GM18517 (cell line): ENCODE data around the gene NLGN4Y.
"Not testable (repeated sequence)": the region's sequence is repeated elsewhere in the genome, so short reads cannot be mapped to it uniquely, and the experiment has no call there.

Experiments used
- ATAC-seq: cut with Tn5 transposase; IDR thresholded peaks from one replicate; pipeline ENCODE4 v1.9.1; 2021; ENCODE audit warnings: mild to moderate bottlenecking, moderate library complexity; ENCODE audit not compliant: unreplicated experiment

Gene NLGN4Y

DNA sequence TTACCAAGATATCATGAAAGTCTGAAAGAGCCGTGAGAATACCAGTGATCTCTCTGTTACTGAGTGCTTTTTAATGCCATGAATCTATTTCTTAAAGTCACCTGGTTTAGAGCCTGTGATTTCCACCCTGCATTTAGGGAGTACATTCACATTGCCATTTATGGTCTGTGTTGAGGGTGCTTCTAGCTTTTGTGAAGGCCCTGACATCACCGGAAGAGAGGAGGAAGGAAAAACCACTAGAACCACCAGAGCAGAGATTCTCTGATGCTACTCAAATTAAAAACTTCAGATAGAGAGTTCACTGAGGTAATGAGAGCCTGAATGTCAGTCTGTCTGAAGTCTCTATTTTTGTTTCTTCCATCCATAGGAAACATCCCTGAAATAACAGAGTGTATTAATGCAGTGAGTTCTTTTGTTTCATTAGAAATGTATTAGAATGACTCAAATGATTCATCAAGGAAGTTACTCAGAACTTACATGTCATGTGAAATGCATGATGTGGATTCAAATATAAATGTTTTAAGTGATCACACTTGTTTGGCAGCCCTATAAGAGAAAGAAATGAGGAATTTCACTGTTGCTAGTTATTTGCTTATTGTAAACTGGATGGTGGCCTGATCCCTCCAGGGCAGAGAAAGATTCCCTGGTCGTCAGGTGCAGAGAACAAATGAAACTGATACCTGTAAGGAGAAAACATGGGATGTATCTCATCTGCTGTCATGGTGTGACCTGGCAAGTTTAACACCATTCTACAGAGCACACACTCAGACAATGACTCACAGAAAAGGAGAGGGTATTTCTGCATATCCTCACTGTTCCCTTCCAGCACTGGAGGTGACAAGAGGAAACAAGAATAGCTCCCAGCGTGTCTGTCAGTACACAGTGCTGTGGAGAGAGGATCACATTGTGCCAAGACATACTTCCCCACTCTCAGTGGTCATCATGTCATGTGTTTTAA is 310.1 kb downstream of the NLGN4Y start:
- ATAC-seq: no peak

DNA sequence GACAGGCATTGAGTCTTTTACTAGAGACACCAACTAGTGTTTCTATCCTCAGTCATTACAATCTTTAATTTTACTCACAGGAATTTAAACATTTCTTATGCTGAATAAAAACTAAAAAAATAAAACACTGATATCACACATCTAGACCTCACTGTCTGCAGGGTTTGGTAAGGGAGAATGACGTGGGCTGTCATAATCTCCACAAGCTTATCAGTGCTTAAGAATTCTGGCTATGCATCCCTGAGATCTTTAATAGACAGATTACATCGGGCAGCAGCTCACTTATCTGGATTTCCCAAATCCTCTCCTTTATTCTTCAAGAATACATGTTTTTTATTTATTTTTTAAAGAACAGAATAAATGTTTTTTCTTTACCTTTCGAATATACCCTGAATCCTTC is 313.1 kb downstream of the NLGN4Y start:
- no peak for ATAC-seq

DNA sequence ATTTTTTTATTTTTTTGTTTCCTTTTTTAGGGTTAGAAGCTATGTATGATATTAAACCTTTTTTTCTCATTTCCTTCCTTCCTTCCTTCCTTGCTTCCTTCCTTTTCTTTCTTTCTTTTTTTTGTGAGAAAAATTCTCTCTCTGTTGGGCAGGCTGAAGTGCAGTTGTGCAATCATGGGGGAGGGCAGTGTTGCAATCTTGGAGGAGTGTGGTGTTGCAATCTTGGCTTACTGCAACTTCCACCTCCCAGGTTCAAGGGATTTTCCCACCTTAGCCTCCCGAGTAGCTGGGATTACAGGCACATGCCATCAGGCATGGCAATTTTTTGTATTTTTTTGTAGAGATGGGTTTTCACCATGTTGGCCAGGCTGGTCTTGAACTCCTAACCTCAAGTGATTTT is 326.4 kb downstream of the NLGN4Y start:
- ATAC-seq: no peak

DNA sequence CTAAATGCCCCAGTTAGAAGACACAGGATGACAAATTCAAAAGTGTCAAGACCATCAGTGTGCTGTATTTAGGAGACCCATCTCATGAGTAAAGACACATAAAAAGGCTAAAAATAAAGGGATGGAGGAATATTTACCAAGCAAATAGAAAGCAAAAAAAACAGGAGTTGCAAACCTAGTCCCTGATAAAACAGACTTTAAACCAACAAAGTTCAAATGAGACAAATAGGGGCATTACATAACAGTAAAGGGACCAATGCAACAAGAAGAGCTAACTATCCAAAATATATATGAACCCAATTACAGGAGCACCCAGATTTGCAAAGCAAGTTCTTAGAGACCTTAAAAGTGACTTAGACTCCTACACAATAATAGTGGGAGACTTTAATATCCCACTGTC is 336.1 kb downstream of the NLGN4Y start:
- ATAC-seq: no peak

DNA sequence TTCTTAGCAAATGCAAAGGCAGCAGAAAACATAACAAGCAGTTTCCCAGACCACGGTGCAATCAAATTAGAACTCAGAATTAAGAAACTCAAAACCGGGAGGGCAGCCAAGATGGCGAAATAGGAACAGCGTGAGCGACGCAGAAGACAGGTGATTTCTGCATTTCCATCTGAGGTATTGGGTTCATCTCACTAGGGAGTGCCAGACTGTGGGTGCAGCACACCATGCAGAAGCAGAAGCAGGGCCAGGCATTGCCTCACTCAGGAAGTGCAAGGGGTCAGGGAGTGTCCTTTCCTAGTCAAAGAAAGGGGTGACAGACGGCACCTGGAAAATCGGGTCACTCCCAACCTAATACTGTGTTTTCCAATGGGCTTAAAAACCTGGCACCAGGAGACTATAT is 336.7 kb downstream of the NLGN4Y start:
- not testable (repeated sequence) for ATAC-seq

DNA sequence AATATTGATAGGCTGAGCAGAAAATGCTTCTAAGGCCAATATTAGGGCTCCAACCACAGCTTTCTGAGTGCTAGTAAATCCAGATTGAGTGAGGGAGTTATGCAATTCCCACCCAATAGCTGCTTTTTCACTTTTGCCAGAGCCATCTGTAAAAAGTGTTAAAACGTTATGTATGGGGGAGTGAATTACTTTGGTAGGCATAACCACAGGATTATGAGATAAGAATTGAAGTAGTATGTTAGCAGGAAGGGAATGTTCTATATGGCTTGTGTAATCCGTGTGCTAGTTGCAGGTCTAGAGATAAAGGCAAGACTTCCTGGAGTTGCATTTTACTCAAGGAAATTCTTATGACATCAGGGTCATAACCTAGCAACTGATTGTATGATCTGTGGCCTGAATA is 347.6 kb downstream of the NLGN4Y start:
- no peak for ATAC-seq
